Measurements from ENCODE around the gene GLI2. TPM values are rescaled to one million over a fixed set of nuclear protein-coding genes. Genes with fewer than 3 reads are reported as not detected.

GLI2 gene
- total RNA-seq, 4 donors from 2014 or later = 0.42 to 6.7 (median 3.1) TPM

DNA sequence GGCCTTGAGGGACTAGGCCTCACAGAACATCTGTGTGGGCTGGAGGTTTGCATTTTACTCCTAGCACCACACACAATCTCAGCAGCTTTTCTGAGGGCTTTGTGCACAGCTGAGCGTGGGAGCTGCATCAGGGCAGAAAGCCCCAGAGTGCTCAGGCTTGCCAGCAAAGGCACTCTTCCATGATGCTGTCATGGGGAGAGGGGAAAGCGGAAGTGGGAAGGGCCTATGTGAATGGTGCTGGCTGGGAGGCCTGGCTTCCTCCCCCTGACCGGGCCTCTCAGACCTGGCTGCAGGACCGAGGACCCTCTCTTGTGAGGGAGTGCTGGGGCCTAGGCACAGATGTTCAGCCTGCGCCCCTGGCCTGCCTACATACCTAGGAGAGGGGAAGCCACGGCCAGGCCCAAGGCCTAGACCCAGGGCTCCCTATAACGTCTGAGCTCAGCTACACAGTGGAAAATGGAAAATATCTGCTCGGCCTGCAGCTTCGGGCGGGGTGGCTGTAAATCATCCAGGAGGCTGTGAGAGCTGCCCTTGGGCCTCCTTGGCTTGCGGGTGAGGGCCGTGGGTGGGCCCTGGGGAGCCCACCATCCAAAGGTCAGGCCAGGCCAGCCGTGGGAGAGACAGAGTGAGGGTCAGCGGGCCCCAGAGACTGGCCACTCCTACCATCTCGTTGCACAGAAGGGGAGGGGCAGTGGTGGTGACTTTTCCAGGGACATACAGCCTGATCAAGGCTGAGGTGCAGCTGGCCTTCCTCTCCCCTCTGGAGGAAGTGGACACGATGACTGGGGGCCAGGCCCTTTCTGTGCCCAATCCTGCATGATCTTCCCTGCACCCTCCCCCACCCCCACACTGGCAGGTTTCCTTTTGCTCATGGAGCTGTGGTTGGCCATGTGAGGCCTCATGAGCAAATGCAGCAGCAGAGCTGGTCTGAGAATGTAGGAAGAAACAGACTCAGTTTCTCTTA is 22.8 kb downstream of the GLI2 start:
- H3K4me3 ChIP-seq (ENCODE audit: low read depth, poor library complexity, severe bottlenecking) = no peak overlapping the region
- peak in 1 of 2 donors; percentile 86 for DNase-seq (ENCODE audit: low spot score in 2 of 2)
- intact Hi-C loops (cut with DNase I; ENCODE audit: low total_unique reads) = no loop called here
- 48 to 50% methylated on average over 15 to 16 of the region's 16 CpGs for WGBS, 2 donors
- TF ChIP-seq, protein P1, sequence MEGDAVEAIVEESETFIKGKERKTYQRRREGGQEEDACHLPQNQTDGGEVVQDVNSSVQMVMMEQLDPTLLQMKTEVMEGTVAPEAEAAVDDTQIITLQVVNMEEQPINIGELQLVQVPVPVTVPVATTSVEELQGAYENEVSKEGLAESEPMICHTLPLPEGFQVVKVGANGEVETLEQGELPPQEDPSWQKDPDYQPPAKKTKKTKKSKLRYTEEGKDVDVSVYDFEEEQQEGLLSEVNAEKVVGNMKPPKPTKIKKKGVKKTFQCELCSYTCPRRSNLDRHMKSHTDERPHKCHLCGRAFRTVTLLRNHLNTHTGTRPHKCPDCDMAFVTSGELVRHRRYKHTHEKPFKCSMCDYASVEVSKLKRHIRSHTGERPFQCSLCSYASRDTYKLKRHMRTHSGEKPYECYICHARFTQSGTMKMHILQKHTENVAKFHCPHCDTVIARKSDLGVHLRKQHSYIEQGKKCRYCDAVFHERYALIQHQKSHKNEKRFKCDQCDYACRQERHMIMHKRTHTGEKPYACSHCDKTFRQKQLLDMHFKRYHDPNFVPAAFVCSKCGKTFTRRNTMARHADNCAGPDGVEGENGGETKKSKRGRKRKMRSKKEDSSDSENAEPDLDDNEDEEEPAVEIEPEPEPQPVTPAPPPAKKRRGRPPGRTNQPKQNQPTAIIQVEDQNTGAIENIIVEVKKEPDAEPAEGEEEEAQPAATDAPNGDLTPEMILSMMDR (IDR thresholded peaks at IDR 0.05) = no peak
- TF ChIP-seq POLR2A (IDR thresholded peaks at IDR 0.05) = no peak

DNA sequence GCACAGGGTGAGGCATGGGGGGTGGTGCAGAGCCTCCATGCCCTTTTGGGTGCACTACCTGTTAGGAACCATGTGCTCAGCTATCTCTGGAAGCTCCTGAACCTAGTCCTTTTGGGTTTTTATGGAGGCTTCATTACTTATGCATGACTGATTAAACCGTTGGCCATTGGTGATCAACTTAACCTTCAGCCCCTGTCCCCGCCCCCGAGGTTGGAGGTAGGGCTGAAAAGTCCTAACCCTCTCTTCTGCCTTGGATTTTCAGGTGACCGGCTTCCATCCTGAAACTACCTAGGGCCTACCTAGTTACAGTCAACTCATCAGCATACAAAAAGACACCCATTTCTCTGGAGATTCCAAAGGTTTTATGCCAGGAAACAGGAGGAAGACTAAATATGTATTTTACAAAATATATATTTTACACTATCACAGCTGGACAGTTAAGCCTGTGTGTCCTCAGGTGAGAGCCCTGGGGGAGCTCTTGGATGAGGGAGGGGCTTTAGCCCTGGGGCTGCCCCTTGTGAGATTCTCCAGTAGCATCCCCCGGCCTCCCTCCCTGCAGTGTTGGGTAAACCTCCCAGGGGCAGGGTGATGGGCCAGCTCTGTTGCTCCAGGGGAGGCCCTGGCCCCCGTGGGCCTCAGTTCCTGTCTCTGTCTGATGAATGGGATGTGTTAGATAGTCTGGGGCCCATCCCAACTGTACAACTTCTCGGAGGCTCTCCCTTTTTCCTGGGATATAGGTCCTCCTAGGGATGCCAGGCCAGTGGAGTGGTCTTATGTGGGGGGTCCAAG is 24.1 kb downstream of the GLI2 start:
- WGBS, 2 donors = 82 to 86% methylated on average over 7 of the region's 7 CpGs
- TF ChIP-seq, protein P1 (IDR thresholded peaks at IDR 0.05) = no peak
- no peak for TF ChIP-seq POLR2A (IDR thresholded peaks at IDR 0.05)
- H3K4me3 ChIP-seq (ENCODE audit: low read depth, poor library complexity, severe bottlenecking) = no peak overlapping the region
- peak in 1 of 2 donors; percentile 67 for DNase-seq (ENCODE audit: low spot score in 2 of 2)
- intact Hi-C loops (cut with DNase I; ENCODE audit: low total_unique reads) = no loop called here

DNA sequence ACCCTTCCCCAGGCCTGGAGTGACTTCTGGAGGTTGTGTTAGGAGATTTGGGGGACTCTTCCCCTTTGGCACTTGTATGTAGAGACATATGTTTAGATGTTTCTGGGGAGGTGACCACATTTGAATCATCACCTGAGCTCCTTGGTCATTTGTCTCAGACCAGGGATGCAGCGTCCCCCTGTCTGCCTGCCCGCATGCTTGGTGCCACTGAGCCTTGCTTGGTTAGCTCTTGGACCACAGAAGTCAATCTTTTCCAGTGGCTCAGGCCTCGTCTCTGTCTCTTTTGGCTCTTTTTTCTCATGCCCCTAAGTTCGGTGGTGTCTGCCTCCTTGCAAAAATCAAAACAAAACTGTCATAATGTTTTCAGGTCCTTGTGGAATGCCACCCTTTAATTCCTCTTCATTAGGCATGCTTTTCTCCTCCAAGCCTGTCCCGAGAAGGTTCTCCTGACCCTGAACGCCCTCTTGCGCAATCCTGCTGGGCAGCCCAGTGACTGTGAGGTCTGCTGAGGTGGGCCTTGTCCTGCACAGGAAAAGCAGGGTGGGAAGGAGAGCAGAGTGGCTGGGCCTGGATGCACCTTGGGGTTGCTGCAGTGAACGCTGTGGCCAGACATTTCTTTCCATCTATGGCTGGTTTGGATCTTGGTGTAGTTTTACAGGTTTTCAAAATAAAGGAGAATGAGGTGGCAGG is 24.9 kb downstream of the GLI2 start:
- DNase-seq (ENCODE audit: low spot score in 2 of 2) = peak in 1 of 2 donors; percentile 85
- TF ChIP-seq, protein P1 (IDR thresholded peaks at IDR 0.05) = no peak
- TF ChIP-seq POLR2A (IDR thresholded peaks at IDR 0.05) = no peak
- H3K4me3 ChIP-seq (ENCODE audit: low read depth, poor library complexity, severe bottlenecking) = no peak overlapping the region
- intact Hi-C loops (cut with DNase I; ENCODE audit: low total_unique reads) = no loop called here
- 81 to 83% methylated on average over 8 of the region's 8 CpGs for WGBS, 2 donors

DNA sequence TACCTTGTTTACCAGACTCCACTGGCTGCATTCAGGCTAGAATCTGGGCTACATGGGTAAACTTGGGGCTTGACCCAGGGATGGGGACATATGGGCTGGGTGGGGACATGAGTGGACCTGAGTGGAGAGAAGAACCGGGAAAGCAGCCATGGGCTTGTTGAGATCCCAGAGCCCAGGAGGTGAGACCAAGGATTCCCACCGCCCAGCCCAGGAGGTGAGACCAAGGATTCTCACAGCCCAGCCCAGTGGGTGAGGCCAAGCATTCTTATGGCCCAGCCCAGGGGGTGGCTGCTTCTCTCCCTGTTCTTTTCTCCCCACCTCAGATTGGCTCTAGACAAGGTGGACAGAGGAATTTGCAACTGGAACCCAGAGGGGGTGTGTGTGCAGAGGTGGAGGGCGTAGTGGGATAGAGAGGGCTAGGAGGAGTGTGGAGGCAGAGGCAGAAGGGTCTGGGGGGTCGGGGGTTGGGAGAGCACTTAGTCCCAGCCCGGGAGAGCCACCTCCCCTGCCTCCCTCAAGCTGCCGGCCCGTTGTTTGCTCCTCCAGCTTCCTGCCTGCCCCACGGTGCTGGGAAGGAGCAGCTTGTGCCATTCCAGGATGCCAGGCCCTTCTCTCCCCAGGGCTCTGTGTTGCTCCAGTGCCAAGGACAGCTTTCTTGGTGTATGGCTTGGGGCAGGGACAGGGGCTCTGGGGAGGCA is 25.6 kb downstream of the GLI2 start:
- peak in 1 of 2 donors; percentile 66 for DNase-seq (ENCODE audit: low spot score in 2 of 2)
- intact Hi-C loops (cut with DNase I; ENCODE audit: low total_unique reads) = no loop called here
- no peak overlapping the region for H3K4me3 ChIP-seq (ENCODE audit: low read depth, poor library complexity, severe bottlenecking)
- WGBS, 2 donors = 50 to 59% methylated on average over 8 of the region's 8 CpGs
- TF ChIP-seq POLR2A (IDR thresholded peaks at IDR 0.05) = no peak
- TF ChIP-seq, protein P1 (IDR thresholded peaks at IDR 0.05) = no peak

DNA sequence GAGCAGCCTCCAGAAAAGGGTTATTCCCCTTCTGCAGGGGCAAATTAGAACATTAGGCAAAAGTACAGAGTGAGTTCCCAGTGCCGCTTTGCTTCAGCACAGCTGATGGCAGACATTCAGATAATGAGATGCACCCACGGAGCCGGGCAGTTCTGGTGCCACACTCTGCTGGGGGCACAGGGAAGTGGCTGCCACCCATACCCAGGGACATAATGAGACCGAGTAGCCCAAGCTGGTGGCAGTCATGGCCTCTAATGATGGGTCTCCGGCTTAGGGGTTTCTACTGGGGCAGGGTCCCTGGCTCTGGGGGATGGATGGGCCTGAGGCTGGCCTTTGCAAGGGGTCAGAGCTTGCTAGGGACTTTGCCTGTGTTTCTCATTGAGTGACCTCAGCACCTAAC is 26.2 kb downstream of the GLI2 start:
- TF ChIP-seq POLR2A (IDR thresholded peaks at IDR 0.05) = no peak
- TF ChIP-seq, protein P1 (IDR thresholded peaks at IDR 0.05) = no peak
- H3K4me3 ChIP-seq (ENCODE audit: low read depth, poor library complexity, severe bottlenecking) = no peak overlapping the region
- intact Hi-C loops (cut with DNase I; ENCODE audit: low total_unique reads) = no loop called here
- DNase-seq (ENCODE audit: low spot score in 2 of 2) = peak in 1 of 2 donors; percentile 71
- WGBS, 2 donors = 61 to 74% methylated on average over 5 of the region's 5 CpGs
